Uterus (tissue), 2 donors: ENCODE data around the gene DSN1.
"Not testable (repeated sequence)": the region's sequence is repeated elsewhere in the genome, so short reads cannot be mapped to it uniquely, and the experiment has no call there.

Source experiments
- CTCF ChIP-seq, 4 experiments: fragments of 200-600 bp in 2 of 4; fragments of 450-650 bp in 2 of 4; sonication (generic) in 2 of 4; IDR thresholded peaks; one replicate each; pipeline ENCODE4 v1.5.1; 2016 to 2019; ENCODE audit warnings: antibody characterized with exemption in 4 of 4, mild to moderate bottlenecking in 2 of 4, moderate library complexity in 1 of 4
- POLR2A ChIP-seq, 2 donors: fragments of 450-650 bp; IDR thresholded peaks; one replicate each; pipeline ENCODE4 v1.6.1; 2016; ENCODE audit warnings: antibody characterized with exemption in 2 of 2, mild to moderate bottlenecking in 1 of 2, moderate library complexity in 1 of 2

- TF ChIP-seq CTCF, POLR2A (IDR thresholded peaks at IDR 0.05): not testable (repeated sequence)
Measured at GRCh38 chr20:36799313-36799712, 25.8 kb upstream of the DSN1 start.
